SU-DHL-6 (cell line): ENCODE measurements around the gene PTGES.
"Not testable (repeated sequence)": the region's sequence is repeated elsewhere in the genome, so short reads cannot be mapped to it uniquely, and the experiment has no call there.

Experiments used
- H2AFZ ChIP-seq: fragments of 200-600 bp; sonication (generic); 2 replicates; pipeline ENCODE4 v1.6.1; 2014; ENCODE audit warnings: low read depth, mild to moderate bottlenecking, moderate library complexity, mixed read lengths, antibody characterized with exemption, low read length; ENCODE audit not compliant: severe bottlenecking
- H3F3A ChIP-seq: fragments of 200-600 bp; shearing (Covaris generic); 2 replicates; pipeline ENCODE4 v1.6.0; 2016; ENCODE audit warnings: antibody characterized with exemption, mild to moderate bottlenecking; ENCODE audit not compliant: insufficient read depth
- H3K27ac ChIP-seq: fragments of 200-600 bp; sonication (generic); 2 replicates; pipeline ENCODE4 v1.5.1; 2016; ENCODE audit warnings: low read depth, mild to moderate bottlenecking, low read length, moderate library complexity, mixed read lengths
- H3K27me3 ChIP-seq: fragments of 200-600 bp; sonication (generic), shearing (Covaris generic); 2 replicates; pipeline ENCODE4 v1.6.0; 2014; ENCODE audit warnings: mild to moderate bottlenecking, low read length
- H3K36me3 ChIP-seq: fragments of 200-600 bp; sonication (generic); 2 replicates; pipeline ENCODE4 v1.6.1; 2014; ENCODE audit warnings: mild to moderate bottlenecking, low read length, mixed read lengths
- H3K4me2 ChIP-seq: fragments of 300-600, 200-600 bp; shearing (Covaris generic), sonication (generic); 2 replicates; pipeline ENCODE4 v1.6.0; 2014; ENCODE audit warnings: low read length, low read depth, mild to moderate bottlenecking; ENCODE audit not compliant: poor library complexity, severe bottlenecking
- H3K4me3 ChIP-seq: fragments of 200-600 bp; sonication (generic); 2 replicates; pipeline ENCODE4 v1.5.1; 2014; ENCODE audit warnings: antibody characterized with exemption, low read length, mild to moderate bottlenecking, mixed read lengths; ENCODE audit not compliant: insufficient read depth, poor library complexity, severe bottlenecking
- H3K79me2 ChIP-seq: fragments of 200-600 bp; sonication (generic); 2 replicates; pipeline ENCODE4 v1.6.1; 2014; ENCODE audit warnings: mild to moderate bottlenecking, low read length, moderate library complexity; ENCODE audit not compliant: insufficient read depth
- H3K9ac ChIP-seq: fragments of 200-600 bp; sonication (generic); 2 replicates; pipeline ENCODE4 v1.7.0; 2014; ENCODE audit warnings: mild to moderate bottlenecking, low read length
- H3K9me2 ChIP-seq: fragments of 200-600 bp; sonication (generic); replicated peaks from 2 replicates; pipeline ENCODE4 v1.6.1; 2014; ENCODE audit warnings: low read length; ENCODE audit not compliant: insufficient read depth
- H3K9me3 ChIP-seq: fragments of 200-600 bp; sonication (generic); 2 replicates; pipeline ENCODE4 v1.6.1; 2014; ENCODE audit warnings: low read length, mixed read lengths; ENCODE audit not compliant: insufficient read depth
- H4K20me1 ChIP-seq: fragments of 200-600 bp; sonication (generic); 2 replicates; pipeline ENCODE4 v1.6.1; 2014; ENCODE audit warnings: low read depth, mild to moderate bottlenecking, antibody characterized with exemption, low read length, moderate library complexity, mixed read lengths
- CTCF ChIP-seq: fragments of 200-600 bp; sonication (generic); IDR thresholded peaks from one replicate; pipeline ENCODE4 v1.5.1; 2017; ENCODE audit warnings: antibody characterized with exemption, mild to moderate bottlenecking, low read length, moderate library complexity; ENCODE audit not compliant: insufficient read depth, poor library complexity, severe bottlenecking
- EZH2phosphoT487 ChIP-seq: fragments of 200-600 bp; sonication (generic), shearing (Covaris generic); conservative IDR thresholded peaks from 2 replicates; pipeline ENCODE4 v1.6.1; 2018; ENCODE audit warnings: mild to moderate bottlenecking, antibody characterized with exemption, low read length, moderate library complexity, mixed read lengths

Gene PTGES

DNA sequence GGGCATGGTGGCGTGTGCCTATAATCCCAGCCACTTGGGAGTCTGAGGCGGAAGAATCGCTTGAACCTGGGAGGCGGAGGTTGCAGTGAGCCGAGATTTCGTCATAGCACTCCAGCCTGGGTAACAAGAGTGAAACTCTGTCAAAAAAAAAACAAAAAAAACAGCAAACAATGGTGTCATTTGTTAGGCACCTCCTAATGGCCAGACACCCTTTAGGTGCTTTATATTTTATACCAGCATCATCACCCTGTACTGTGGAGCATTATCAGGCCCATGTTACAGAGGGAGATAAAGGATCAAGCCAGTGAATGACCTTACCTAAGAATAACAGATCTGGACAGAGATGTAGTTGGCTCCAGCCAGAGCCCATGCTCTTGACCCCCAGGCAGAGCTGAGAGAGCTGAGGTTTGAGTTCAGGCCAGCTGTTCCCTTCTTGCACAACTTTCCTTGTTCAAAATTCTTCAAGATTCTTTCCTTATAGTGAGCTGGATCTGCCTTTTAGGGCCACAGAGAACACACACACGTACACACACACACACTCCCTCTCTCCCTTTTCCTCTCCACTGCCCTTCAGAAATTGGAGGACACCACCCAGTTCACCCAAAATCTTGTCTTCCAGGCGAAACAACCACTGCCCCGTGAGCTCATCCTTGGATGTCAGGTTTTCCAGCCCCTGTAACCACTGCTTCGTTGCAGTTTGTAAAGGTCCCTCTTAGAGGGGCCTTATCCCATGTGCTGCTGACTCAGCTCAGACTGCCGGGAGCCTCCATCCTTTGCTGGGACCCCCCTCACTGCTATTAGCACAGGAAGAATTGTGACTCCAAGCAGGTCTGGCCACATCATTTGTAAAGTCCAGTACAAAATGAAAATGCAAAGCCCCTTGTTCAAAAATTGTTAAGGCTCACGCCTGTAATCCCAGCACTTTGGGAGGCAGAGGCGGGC lies 10.4 kb upstream of the PTGES start:
- no peak overlapping the region for H2AFZ ChIP-seq
- no peaks in the 10 kb centered on the region for H3F3A ChIP-seq
- no peaks in the 10 kb centered on the region for H3K36me3 ChIP-seq
- no peaks in the 10 kb centered on the region for H3K9me3 ChIP-seq
- H3K9ac ChIP-seq: no peak overlapping the region
- H3K27me3 ChIP-seq: no peaks in the 10 kb centered on the region
- H3K27ac ChIP-seq: no peak overlapping the region
- H3K4me2 ChIP-seq: no peak overlapping the region
- no peaks in the 10 kb centered on the region for H3K9me2 ChIP-seq
- TF ChIP-seq CTCF (no peak), EZH2phosphoT487 (no peak)
- H3K4me3 ChIP-seq: no peak overlapping the region
- H4K20me1 ChIP-seq: no peaks in the 10 kb centered on the region
- H3K79me2 ChIP-seq: no peaks in the 10 kb centered on the region

DNA sequence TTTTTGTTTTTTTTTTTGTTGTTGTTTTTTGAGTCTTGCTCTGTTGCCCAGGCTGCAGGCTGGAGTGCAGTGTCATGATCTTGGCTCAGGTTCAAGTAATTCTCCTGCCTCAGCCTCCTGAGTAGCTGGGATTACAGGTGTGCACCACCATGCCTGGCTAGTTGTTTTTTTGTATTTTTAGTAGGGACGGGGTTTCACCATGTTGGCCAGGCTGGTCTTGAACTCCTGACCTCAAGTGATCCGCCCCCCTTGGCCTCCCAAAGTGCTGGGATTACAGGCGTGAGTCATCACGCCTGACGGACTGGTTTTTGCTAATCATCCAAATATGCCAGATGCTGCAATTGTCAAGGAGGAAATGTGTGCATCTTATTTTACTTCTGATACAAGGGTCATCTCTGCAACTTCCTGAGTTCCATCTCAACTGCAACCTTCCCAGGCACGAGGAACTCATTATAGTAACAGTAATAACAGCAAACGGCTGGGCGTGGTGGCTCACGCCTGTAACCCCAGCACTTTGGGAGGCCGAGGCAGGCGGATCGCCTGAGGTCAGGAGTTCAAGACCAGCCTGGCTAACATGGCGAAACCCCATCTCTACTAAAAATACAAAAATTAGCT lies 9.6 kb upstream of the PTGES start:
- H3F3A ChIP-seq, H4K20me1 ChIP-seq, H3K36me3 ChIP-seq, H2AFZ ChIP-seq, H3K27ac ChIP-seq, H3K27me3 ChIP-seq, H3K79me2 ChIP-seq, H3K4me2 ChIP-seq, H3K9ac ChIP-seq, H3K9me3 ChIP-seq, H3K4me3 ChIP-seq, H3K9me2 ChIP-seq: not testable (repeated sequence)

DNA sequence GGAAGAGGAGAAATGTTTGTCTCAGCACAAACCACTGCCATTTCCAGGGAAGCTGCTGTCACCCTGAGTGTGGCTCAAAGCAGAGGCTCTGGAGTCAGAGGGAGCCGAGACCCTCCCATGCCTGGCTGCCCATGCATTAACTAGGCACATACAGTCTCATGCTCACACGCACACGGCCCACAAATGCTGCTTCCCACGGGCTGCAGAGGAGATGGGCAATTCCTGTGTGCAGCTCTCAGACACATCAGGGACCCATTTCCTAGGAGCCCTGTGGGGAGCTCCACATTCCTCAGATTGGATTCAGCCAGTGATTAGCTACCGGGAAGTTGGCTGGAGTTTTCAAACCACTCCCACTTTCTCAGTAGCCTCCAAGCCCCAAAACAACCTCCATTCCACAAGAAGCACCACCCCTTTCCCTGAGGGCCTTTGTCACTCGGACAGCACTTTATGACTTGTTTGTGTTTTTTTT lies 9.1 kb upstream of the PTGES start:
- H3K4me2 ChIP-seq: no peak overlapping the region
- TF ChIP-seq EZH2phosphoT487 (no peak), CTCF (no peak)

GRCh38 chr9:129761293-129761900 lies 8.6 kb upstream of the PTGES start:
- H4K20me1 ChIP-seq: no peaks in the 10 kb centered on the region
- no peaks in the 10 kb centered on the region for H3K9me3 ChIP-seq
- no peaks in the 10 kb centered on the region for H3F3A ChIP-seq
- H3K27me3 ChIP-seq: no peaks in the 10 kb centered on the region
- no peaks in the 10 kb centered on the region for H3K79me2 ChIP-seq
- H3K9me2 ChIP-seq: no peaks in the 10 kb centered on the region
- no peak overlapping the region for H3K4me2 ChIP-seq
- no peaks in the 10 kb centered on the region for H3K36me3 ChIP-seq
- H3K4me3 ChIP-seq: no peak overlapping the region
- no peak overlapping the region for H3K9ac ChIP-seq
- no peak overlapping the region for H3K27ac ChIP-seq
- no peak overlapping the region for H2AFZ ChIP-seq
- TF ChIP-seq CTCF (no peak), EZH2phosphoT487 (no peak)

More for the DNA sequence above, 9.1 kb upstream of the PTGES start:
- Histone ChIP-seq H3K79me2 (no peaks in the 10 kb centered on the region), H3K36me3 (no peaks in the 10 kb centered on the region), H3K4me3 (no peak overlapping the region), H3K27me3 (no peaks in the 10 kb centered on the region), H3K9me2 (no peaks in the 10 kb centered on the region), H3K9me3 (no peaks in the 10 kb centered on the region), H3F3A (no peaks in the 10 kb centered on the region), H3K27ac (no peak overlapping the region), H4K20me1 (no peaks in the 10 kb centered on the region), H2AFZ (no peak overlapping the region), H3K9ac (no peak overlapping the region)

DNA sequence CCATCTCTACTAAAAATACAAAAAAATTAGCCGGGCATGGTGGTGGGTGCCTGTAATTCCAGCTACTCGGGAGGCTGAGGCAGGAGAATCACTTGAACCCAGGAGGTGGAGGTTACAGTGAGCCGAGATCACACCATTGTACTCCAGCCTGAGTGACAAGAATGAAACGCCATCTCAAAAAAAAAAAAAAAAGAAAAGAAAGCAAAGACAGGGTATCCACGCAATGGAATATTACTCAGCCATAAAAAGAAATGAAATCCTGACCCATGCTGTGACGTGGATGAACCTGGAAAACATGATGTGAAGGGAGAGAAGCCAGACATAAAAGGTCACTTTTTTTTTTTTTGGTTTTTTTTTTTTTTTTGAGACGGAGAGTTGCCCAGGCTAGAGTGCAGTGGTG lies 7.9 kb upstream of the PTGES start:
- H3K79me2 ChIP-seq, H3K9ac ChIP-seq, H3K27ac ChIP-seq, H3K9me2 ChIP-seq, H2AFZ ChIP-seq, H3K4me3 ChIP-seq, H4K20me1 ChIP-seq, H3K27me3 ChIP-seq, H3K4me2 ChIP-seq, H3K9me3 ChIP-seq, H3K36me3 ChIP-seq, H3F3A ChIP-seq: not testable (repeated sequence)
